K562 (cell line): ENCODE data around the gene ADARB2. TPM values are rescaled to one million over a fixed set of nuclear protein-coding genes. Genes with fewer than 3 reads are reported as not detected.

ENCODE experiments used
- ATAC-seq: fragments of 200-7000 bp; cut with Tn5 transposase; 3 replicates; pipeline ENCODE4 v1.9.1; 2020; ENCODE audit warnings: moderate library complexity
- BruUV-seq: library from RNA; stranded (reverse); fragments of 400-500 nt; replicated peaks from 2 replicates; lab custom pipeline; 2021; lab: Mats Ljungman, UMichigan
- CTCF ChIA-PET: fragments of 300-600 bp; formaldehyde crosslinking; extraction: SDS; loops from one replicate; lab custom pipeline; 2021; ENCODE audit warnings: low intra/inter-chr PET ratio; lab: Yijun Ruan, JAX
- POLR2A ChIA-PET: fragments of 300-600, 350-650 bp; sonication (Branson Sonifier 250); formaldehyde crosslinking; extraction: SDS; loops from one replicate; lab custom pipeline; 2021; ENCODE audit warnings: antibody characterized with exemption, inconsistent platforms; lab: Yijun Ruan, JAX
- DNase-seq, 4 experiments: peaks; one replicate each; pipeline versions ENCODE4 v3.0.0 to v3.0.0-alpha.2; 2011 to 2018; ENCODE audit warnings: low spot score in 3 of 4, mixed read lengths in 3 of 4; ENCODE audit errors: extremely low read depth in 1 of 4
- FAIRE-seq: peaks from 2 replicates; lab custom pipeline; 2011; peaks lifted over from hg19 to GRCh38; lab: Jason Lieb, UNC
- H2AFZ ChIP-seq: 2 replicates; pipeline ENCODE4 v1.6.0; 2011; ENCODE audit warnings: low read depth, low read length, control low read depth, inconsistent platforms
- H3K27ac ChIP-seq: fragments of 200-600 bp; 3 replicates; pipeline ENCODE4 v1.8.0; 2011; ENCODE audit warnings: low read depth, mild to moderate bottlenecking, control low read depth, inconsistent platforms, low read length, moderate library complexity, mixed read lengths; ENCODE audit errors: extremely low read depth
- H3K27me3 ChIP-seq, 2 experiments: fragments of 300-600 bp in 1 of 2; 2 replicates in 1 of 2; 3 replicates in 1 of 2; pipeline versions ENCODE4 v1.6.0 to v1.8.0; 2011; ENCODE audit warnings: inconsistent platforms in 2 of 2, low read length in 2 of 2, mild to moderate bottlenecking in 1 of 2, mixed read lengths in 1 of 2, moderate library complexity in 1 of 2; ENCODE audit not compliant: control insufficient read depth in 2 of 2, insufficient read depth in 2 of 2
- H3K36me3 ChIP-seq: fragments of 300-600 bp; 3 replicates; pipeline ENCODE4 v1.8.0; 2011; ENCODE audit warnings: mild to moderate bottlenecking, low read length, inconsistent platforms; ENCODE audit not compliant: control insufficient read depth, insufficient read depth
- H3K4me1 ChIP-seq, 2 experiments: fragments of 200-600 bp in 1 of 2; replicated peaks in 1 of 2; 2 replicates in 1 of 2; 3 replicates in 1 of 2; pipeline versions ENCODE4 v1.5.1 to v1.8.0; 2011; ENCODE audit warnings: inconsistent platforms in 2 of 2, low read length in 2 of 2, mild to moderate bottlenecking in 1 of 2, mixed read lengths in 1 of 2, moderate library complexity in 1 of 2; ENCODE audit not compliant: control insufficient read depth in 2 of 2, insufficient read depth in 2 of 2
- H3K4me2 ChIP-seq: 2 replicates; pipeline ENCODE4 v1.6.1; 2011; ENCODE audit warnings: low read length, control low read depth, inconsistent platforms, mixed read lengths; ENCODE audit not compliant: insufficient read depth
- H3K4me3 ChIP-seq: fragments of 200-600 bp; sonication (generic), shearing (Covaris generic); 2 replicates; pipeline ENCODE4 v1.5.1; 2016; ENCODE audit warnings: control low read depth, inconsistent platforms
- H3K79me2 ChIP-seq: fragments of 200-600 bp; 3 replicates; pipeline ENCODE4 v1.8.0; 2011; ENCODE audit warnings: low read length, inconsistent platforms; ENCODE audit not compliant: control insufficient read depth, insufficient read depth
- H3K9ac ChIP-seq, 2 experiments: 2 replicates each; pipeline versions ENCODE4 v1.6.0 to v1.6.1; 2011; ENCODE audit warnings: low read depth in 2 of 2, low read length in 2 of 2, control low read depth in 1 of 2, inconsistent platforms in 1 of 2, mild to moderate bottlenecking in 1 of 2, mixed read lengths in 1 of 2; ENCODE audit not compliant: insufficient read depth in 1 of 2
- H3K9me1 ChIP-seq: one replicate; pipeline ENCODE4 v1.6.0; 2011; ENCODE audit warnings: inconsistent platforms, mild to moderate bottlenecking, low read length, moderate library complexity; ENCODE audit not compliant: control insufficient read depth, insufficient read depth
- H3K9me3 ChIP-seq: replicated peaks from 2 replicates; pipeline ENCODE4 v1.5.1; 2011; ENCODE audit warnings: low read depth, low read length, inconsistent platforms; ENCODE audit not compliant: control insufficient read depth, insufficient read depth
- H4K20me1 ChIP-seq: replicated peaks from 2 replicates; pipeline ENCODE4 v1.6.1; 2011; ENCODE audit warnings: low read length, inconsistent platforms, mixed read lengths; ENCODE audit not compliant: control insufficient read depth, insufficient read depth
- E2F6 ChIP-seq, 2 experiments: IDR thresholded peaks; 2 replicates each; pipeline ENCODE4 v1.6.1; 2011; ENCODE audit warnings: borderline replicate concordance in 1 of 2, control low read depth in 1 of 2, low read depth in 1 of 2, low read length in 1 of 2, mild to moderate bottlenecking in 1 of 2, mixed read lengths in 1 of 2, moderate library complexity in 1 of 2; ENCODE audit not compliant: insufficient read depth in 1 of 2, insufficient read length in 1 of 2, poor library complexity in 1 of 2, severe bottlenecking in 1 of 2; ENCODE audit errors: extremely low read depth in 1 of 2
- EGR1 ChIP-seq: fragments of 450-650 bp; conservative IDR thresholded peaks from 2 replicates; pipeline ENCODE4 v1.6.1; 2017; ENCODE audit warnings: mild to moderate bottlenecking
- LCOR ChIP-seq: sonication (generic); formaldehyde crosslinking; IDR thresholded peaks from 2 replicates; pipeline ENCODE4 v1.8.0; 2022; ENCODE audit warnings: mild to moderate bottlenecking, missing genetic modification reagents
- MAFG ChIP-seq: fragments of 450-650 bp; conservative IDR thresholded peaks from 2 replicates; pipeline ENCODE4 v1.6.1; 2016; ENCODE audit warnings: missing genetic modification characterization, missing compliant biosample characterization
- RAD51 ChIP-seq: fragments of 450-650 bp; IDR thresholded peaks from 2 replicates; pipeline ENCODE4 v1.7.1; 2016; ENCODE audit warnings: low read depth, mild to moderate bottlenecking, borderline replicate concordance
- SAP30 ChIP-seq: fragments of 200-600 bp; sonication (generic); IDR thresholded peaks from 2 replicates; pipeline ENCODE4 v1.6.1; 2012; ENCODE audit warnings: borderline replicate concordance, low read depth, mild to moderate bottlenecking, moderate library complexity, low read length, control low read depth, inconsistent platforms; ENCODE audit not compliant: insufficient read depth, poor library complexity, severe bottlenecking
- YY1 ChIP-seq, 3 experiments: IDR thresholded peaks; 2 replicates each; pipeline ENCODE4 v1.6.1; 2011; ENCODE audit warnings: low read length in 2 of 3, mild to moderate bottlenecking in 2 of 3, moderate library complexity in 2 of 3, borderline replicate concordance in 1 of 3, control low read depth in 1 of 3, low read depth in 1 of 3; ENCODE audit not compliant: insufficient read depth in 3 of 3, insufficient replicate concordance in 2 of 3, control insufficient read depth in 1 of 3, insufficient read length in 1 of 3; ENCODE audit errors: extremely low read depth in 1 of 3
- ZEB2 ChIP-seq: fragments of 450-650 bp; IDR thresholded peaks from 2 replicates; pipeline ENCODE4 v1.6.1; 2016
- ZFP91 ChIP-seq: sonication (generic); formaldehyde crosslinking; IDR thresholded peaks from 2 replicates; pipeline ENCODE4 v1.8.0; 2022; ENCODE audit warnings: mild to moderate bottlenecking, missing genetic modification reagents
- ZHX1 ChIP-seq: fragments of 150-350 bp; conservative IDR thresholded peaks from 2 replicates; pipeline ENCODE4 v1.6.1; 2014; ENCODE audit warnings: low read length
- ZKSCAN3 ChIP-seq: fragments of 250-450 bp; sonication (Bioruptor Pico); IDR thresholded peaks from 2 replicates; pipeline ENCODE4 v1.4.0; 2020
- ZNF23 ChIP-seq: fragments of 250-450 bp; sonication (Bioruptor Pico); IDR thresholded peaks from 2 replicates; pipeline ENCODE4 v1.4.0; 2020; ENCODE audit warnings: mild to moderate bottlenecking
- ZNF263 ChIP-seq: sonication (generic); formaldehyde crosslinking; IDR thresholded peaks from 2 replicates; pipeline ENCODE4 v1.8.0; 2022; ENCODE audit warnings: mild to moderate bottlenecking, missing genetic modification reagents, borderline replicate concordance
- ZNF354B ChIP-seq: fragments of 250-450 bp; sonication (Bioruptor Pico); IDR thresholded peaks from 2 replicates; pipeline ENCODE4 v1.4.0; 2020
- ZNF41 ChIP-seq: fragments of 250-450 bp; sonication (Bioruptor Pico); conservative IDR thresholded peaks from 2 replicates; pipeline ENCODE4 v1.4.0; 2020; ENCODE audit warnings: mild to moderate bottlenecking
- ZNF79 ChIP-seq: fragments of 250-450 bp; sonication (Bioruptor Pico); IDR thresholded peaks from 2 replicates; pipeline ENCODE4 v1.4.0; 2020; ENCODE audit warnings: low read depth, mild to moderate bottlenecking, moderate library complexity
- WGBS: fragments of 100-300 bp; shearing (Covaris generic); methylation state at CpG from one replicate; pipeline ENCODE4 v1.1.6; 2016; ENCODE audit warnings: low coverage, mixed read lengths; ENCODE audit not compliant: insufficient coverage; ENCODE audit errors: missing lambda C conversion rate; 5-methylcytosine and 5-hydroxymethylcytosine counted together
- in situ Hi-C: fragments of 300-500 bp; cut with MboI; formaldehyde crosslinking; loops from 4 replicates; pipeline ENCODE4 v1.15.0; 2018; ENCODE audit warnings: inconsistent platforms, mixed read lengths
- intact Hi-C: fragments of 100-400 bp; cut with micrococcal nuclease; formaldehyde crosslinking; loops from 2 replicates; pipeline ENCODE4 v1.14.2; 2022
- polyA plus RNA-seq, 8 experiments: library from polyadenylated mRNA; depleted of rRNA in 4 of 8; stranded (reverse) in 5 of 8; unstranded in 3 of 8; fragments of >200 nt; fragmentation: Nextera tagmentation in 2 of 8; fragmentation: Illumina TruSeq in 1 of 8; extraction: Ambion mirVana in 2 of 8; extraction: Trizol in 1 of 8; gene quantifications; 2 replicates each; pipeline versions ENCODE4 v1.2.1 to v1.2.3, GENCODE V29; 2011 to 2014; ENCODE audit warnings: inconsistent platforms in 1 of 8, missing spikeins in 1 of 8
- total RNA-seq, 7 experiments: library from RNA; depleted of rRNA in 6 of 7; stranded (reverse); fragments of >200 nt in 6 of 7; fragmentation: Illumina TruSeq in 2 of 7; extraction: Trizol in 2 of 7; gene quantifications; 2 replicates each; pipeline versions ENCODE4 v1.2.1 to v1.2.3, GENCODE V29; 2011 to 2021; ENCODE audit warnings: low replicate concordance in 1 of 7

ADARB2 gene
- total and polyA plus RNA-seq, 9 of the 15 experiments (the other 6 are each of a cell fraction or from before 2014, with no cell fraction given) = not detected

GRCh38 chr10:1293157-1293556 lies 444.2 kb downstream of the ADARB2 start (continued):
- TF ChIP-seq ZFP91 (CRISPR knock-in tag) (no peak), YY1 (IDR thresholded peaks at IDR 0.05; ENCODE audit: borderline replicate concordance in 1 of 3, control insufficient read depth in 1 of 3, extremely low read depth in 1 of 3, insufficient read depth in 3 of 3, insufficient read length in 1 of 3, insufficient replicate concordance in 2 of 3, low read depth in 1 of 3, low read length in 2 of 3) (no peak), LCOR (CRISPR knock-in tag) (no peak), EGR1 (no peak)

GRCh38 chr10:1292611-1293031 lies 444.7 kb downstream of the ADARB2 start:
- ATAC-seq (no peak), DNase-seq (no peak), FAIRE-seq (no peak)
- no peaks in the 10 kb centered on the region for H3K9me3 ChIP-seq
- BruUV-seq = no TSS peak
- H3K36me3 ChIP-seq = no peaks in the 10 kb centered on the region
- H3K4me2 ChIP-seq = no peak overlapping the region
- ChIA-PET POLR2A (no interaction called here), CTCF (no interaction called here)
- no peak overlapping the region for H3K27ac ChIP-seq
- H3K4me3 ChIP-seq = no peak overlapping the region
- WGBS = under 1% methylated on average over 13 of the region's 13 CpGs
- intact Hi-C loops (no loop called here), in situ Hi-C loops (no loop called here)
- no peak overlapping the region for H3K9ac ChIP-seq
- no peaks in the 10 kb centered on the region for H3K9me1 ChIP-seq
- no peaks in the 10 kb centered on the region for H3K79me2 ChIP-seq
- no peak overlapping the region for H2AFZ ChIP-seq
- H3K27me3 ChIP-seq = peaks cover 32 to 69% of the 10 kb centered on the region in 2 experiments
- peaks cover 0 to 4% of the 10 kb centered on the region in 2 experiments; a peak in 1 of 5 replicates for H3K4me1 ChIP-seq
- 0 out of 2 replicates have a peak, but pooled peaks cover under 1% of the 10 kb centered on the region for H4K20me1 ChIP-seq
- TF ChIP-seq ZNF23 (CRISPR knock-in tag) = no peak
- TF ChIP-seq MAFG = no peak
- no peak for TF ChIP-seq ZKSCAN3 (CRISPR knock-in tag)
- no peak for TF ChIP-seq RAD51
- TF ChIP-seq ZEB2 = no peak
- TF ChIP-seq ZNF79 (CRISPR knock-in tag) = no peak
- TF ChIP-seq ZNF41 (CRISPR knock-in tag) = no peak
- no peak for TF ChIP-seq E2F6 (IDR thresholded peaks at IDR 0.05; ENCODE audit: borderline replicate concordance in 1 of 2, extremely low read depth in 1 of 2, insufficient read depth in 1 of 2, insufficient read length in 1 of 2, low read depth in 1 of 2, low read length in 1 of 2, poor library complexity in 1 of 2, severe bottlenecking in 1 of 2)
- no peak for TF ChIP-seq SAP30
- no peak for TF ChIP-seq ZHX1
- TF ChIP-seq ZNF354B (CRISPR knock-in tag) = no peak
- TF ChIP-seq ZNF263 (CRISPR knock-in tag) = no peak
